HEK293 (cell line): Measurements from ENCODE around the gene GRN.

ENCODE experiments used
- CTCF ChIA-PET: fragments of 350-600 bp; formaldehyde crosslinking; extraction: SDS; loops from one replicate; lab custom pipeline; 2021; ENCODE audit warnings: antibody characterized with exemption; lab: Yijun Ruan, JAX
- POLR2A ChIA-PET: fragments of 300-600 bp; formaldehyde crosslinking; extraction: SDS; loops from one replicate; lab custom pipeline; 2020; ENCODE audit warnings: antibody characterized with exemption, inconsistent platforms; lab: Yijun Ruan, JAX
- H3K27ac ChIP-seq: fragments of 200-500 bp; sonication (Bioruptor generic); 2 replicates; pipeline ENCODE4 v1.5.1; 2014; ENCODE audit warnings: low read depth, low read length, control low read depth, inconsistent platforms; ENCODE audit errors: extremely low read depth
- H3K36me3 ChIP-seq, 2 experiments: fragments of 200-500 bp in 1 of 2; sonication (Bioruptor generic) in 1 of 2; 1 replicate in 1 of 2; 2 replicates in 1 of 2; pipeline ENCODE4 v1.5.1; 2014 to 2017; ENCODE audit warnings: inconsistent platforms in 2 of 2, low read length in 2 of 2; ENCODE audit not compliant: control insufficient read depth in 2 of 2, insufficient read depth in 1 of 2
- H3K4me1 ChIP-seq: fragments of 200-500 bp; sonication (Bioruptor generic); 2 replicates; pipeline ENCODE4 v1.5.1; 2014; ENCODE audit warnings: mild to moderate bottlenecking, low read length, inconsistent platforms; ENCODE audit not compliant: control insufficient read depth, insufficient read depth
- H3K4me3 ChIP-seq: 2 replicates; pipeline ENCODE4 v1.5.1; 2011; ENCODE audit warnings: low read depth, mild to moderate bottlenecking, control low read depth, low read length, moderate library complexity
- H3K9me3 ChIP-seq: fragments of 200-500 bp; sonication (Bioruptor generic); 2 replicates; pipeline ENCODE4 v1.5.1; 2014; ENCODE audit warnings: low read depth, low read length, inconsistent platforms; ENCODE audit not compliant: control insufficient read depth, insufficient read depth
- KLF16 ChIP-seq: fragments of 450-650 bp; formaldehyde crosslinking; IDR thresholded peaks from 2 replicates; pipeline ENCODE4 v1.5.1; 2017; ENCODE audit warnings: missing biosample characterization, missing genetic modification characterization
- KLF7 ChIP-seq: fragments of 450-650 bp; formaldehyde crosslinking; IDR thresholded peaks from 2 replicates; pipeline ENCODE4 v1.5.1; 2016; ENCODE audit warnings: missing biosample characterization, missing genetic modification characterization, borderline replicate concordance
- KLF9 ChIP-seq: fragments of 450-650 bp; formaldehyde crosslinking; IDR thresholded peaks from 2 replicates; pipeline ENCODE4 v1.5.1; 2016; ENCODE audit warnings: missing biosample characterization, missing genetic modification characterization, low read depth
- REST ChIP-seq: fragments of 450-650 bp; formaldehyde crosslinking; IDR thresholded peaks from 2 replicates; pipeline ENCODE4 v1.5.1; 2016; ENCODE audit warnings: missing biosample characterization, missing genetic modification characterization
- WT1 ChIP-seq: fragments of 450-650 bp; formaldehyde crosslinking; IDR thresholded peaks from 2 replicates; pipeline ENCODE4 v1.5.1; 2016; ENCODE audit warnings: missing biosample characterization, missing genetic modification characterization
- ZBTB48 ChIP-seq: fragments of 450-650 bp; formaldehyde crosslinking; IDR thresholded peaks from 2 replicates; pipeline ENCODE4 v1.5.1; 2016; ENCODE audit warnings: missing biosample characterization, missing genetic modification characterization
- ZEB2 ChIP-seq: fragments of 450-650 bp; formaldehyde crosslinking; IDR thresholded peaks from 2 replicates; pipeline ENCODE4 v1.5.1; 2016; ENCODE audit warnings: missing biosample characterization, missing genetic modification characterization
- ZFP69B ChIP-seq: fragments of 450-650 bp; formaldehyde crosslinking; IDR thresholded peaks from 2 replicates; pipeline ENCODE4 v1.5.1; 2016; ENCODE audit warnings: missing biosample characterization, missing genetic modification characterization
- ZIC2 ChIP-seq: fragments of 450-650 bp; formaldehyde crosslinking; IDR thresholded peaks from 2 replicates; pipeline ENCODE4 v1.5.1; 2016; ENCODE audit warnings: missing biosample characterization, missing genetic modification characterization
- ZNF146 ChIP-seq: fragments of 450-650 bp; formaldehyde crosslinking; IDR thresholded peaks from 2 replicates; pipeline ENCODE4 v1.5.1; 2016; ENCODE audit warnings: missing biosample characterization, missing genetic modification characterization
- ZNF214 ChIP-seq: fragments of 450-650 bp; formaldehyde crosslinking; IDR thresholded peaks from 2 replicates; pipeline ENCODE4 v1.5.1; 2017; ENCODE audit warnings: missing biosample characterization, mild to moderate bottlenecking, missing genetic modification characterization, borderline replicate concordance
- ZNF23 ChIP-seq: fragments of 450-650 bp; formaldehyde crosslinking; IDR thresholded peaks from 2 replicates; pipeline ENCODE4 v1.5.1; 2016; ENCODE audit warnings: missing biosample characterization, missing genetic modification characterization, borderline replicate concordance
- ZNF24 ChIP-seq: fragments of 450-650 bp; formaldehyde crosslinking; IDR thresholded peaks from 2 replicates; pipeline ENCODE4 v1.5.1; 2016; ENCODE audit warnings: missing biosample characterization, missing genetic modification characterization
- ZNF324 ChIP-seq: fragments of 450-650 bp; formaldehyde crosslinking; IDR thresholded peaks from 2 replicates; pipeline ENCODE4 v1.5.1; 2016; ENCODE audit warnings: missing biosample characterization, missing genetic modification characterization
- ZNF335 ChIP-seq: fragments of 450-650 bp; formaldehyde crosslinking; conservative IDR thresholded peaks from 2 replicates; pipeline ENCODE4 v1.5.1; 2016; ENCODE audit warnings: missing biosample characterization, missing genetic modification characterization
- ZNF341 ChIP-seq: fragments of 450-650 bp; formaldehyde crosslinking; IDR thresholded peaks from 2 replicates; pipeline ENCODE4; 2016; ENCODE audit warnings: low read depth, missing biosample characterization, missing genetic modification characterization
- ZNF366 ChIP-seq: fragments of 450-650 bp; formaldehyde crosslinking; conservative IDR thresholded peaks from 2 replicates; pipeline ENCODE4 v1.5.1; 2016; ENCODE audit warnings: missing biosample characterization, missing genetic modification characterization
- ZNF501 ChIP-seq: fragments of 450-650 bp; formaldehyde crosslinking; IDR thresholded peaks from 2 replicates; pipeline ENCODE4 v1.5.1; 2016; ENCODE audit warnings: missing biosample characterization, missing genetic modification characterization
- ZNF544 ChIP-seq: fragments of 450-650 bp; formaldehyde crosslinking; IDR thresholded peaks from 2 replicates; pipeline ENCODE4 v1.5.0; 2017; ENCODE audit warnings: missing biosample characterization, missing genetic modification characterization
- ZNF558 ChIP-seq: fragments of 450-650 bp; formaldehyde crosslinking; IDR thresholded peaks from 2 replicates; pipeline ENCODE4 v1.5.1; 2016; ENCODE audit warnings: missing biosample characterization, missing genetic modification characterization
- ZNF561 ChIP-seq: fragments of 450-650 bp; IDR thresholded peaks from 2 replicates; pipeline ENCODE4 v1.5.1; 2018; ENCODE audit warnings: missing biosample characterization, missing genetic modification characterization, borderline replicate concordance
- ZNF610 ChIP-seq: fragments of 450-650 bp; formaldehyde crosslinking; IDR thresholded peaks from 2 replicates; pipeline ENCODE4 v1.5.1; 2016; ENCODE audit warnings: missing biosample characterization, missing genetic modification characterization, borderline replicate concordance
- ZNF623 ChIP-seq: fragments of 450-650 bp; formaldehyde crosslinking; IDR thresholded peaks from 2 replicates; pipeline ENCODE4 v1.5.1; 2016; ENCODE audit warnings: missing biosample characterization, missing genetic modification characterization
- ZNF664 ChIP-seq: fragments of 450-650 bp; formaldehyde crosslinking; IDR thresholded peaks from 2 replicates; pipeline ENCODE4 v1.5.1; 2016; ENCODE audit warnings: missing biosample characterization, missing genetic modification characterization
- ZNF692 ChIP-seq: fragments of 450-650 bp; formaldehyde crosslinking; IDR thresholded peaks from 2 replicates; pipeline ENCODE4 v1.5.1; 2016; ENCODE audit warnings: missing biosample characterization, missing genetic modification characterization
- ZNF707 ChIP-seq: fragments of 450-650 bp; formaldehyde crosslinking; IDR thresholded peaks from 2 replicates; pipeline ENCODE4 v1.5.1; 2016; ENCODE audit warnings: missing biosample characterization, missing genetic modification characterization
- TF ChIP-seq, protein P1 (sequence below): fragments of 450-650 bp; formaldehyde crosslinking; IDR thresholded peaks from 2 replicates; pipeline ENCODE4 v1.5.1; 2016; ENCODE audit warnings: missing biosample characterization, missing genetic modification characterization
- TF ChIP-seq, protein P2 (sequence below): fragments of 450-650 bp; formaldehyde crosslinking; IDR thresholded peaks from 2 replicates; pipeline ENCODE4 v1.5.1; 2016; ENCODE audit warnings: missing biosample characterization, missing genetic modification characterization

GRN gene

GRCh38 chr17:44344939-44345453, at the start of gene GRN:
TSS of gene GRN (plus strand) at chr17:44345302. CDS start at chr17:44349165, 3,863 bp downstream.
- peak within 1 kb of the TSS; percentile 82 for H3K4me3 ChIP-seq
- H3K27ac ChIP-seq, result peak within 1 kb of the TSS; percentile 40; the same call in 1 of the 2 replicates
- ChIA-PET POLR2A (interaction anchor here (0.5 to 2.5 kb wide), 20 partner anchors 10 to 221 kb away, joined by 3 to 23 read pairs (median 4); partner anchors contain the start of genes FAM171A2, FZD2, GPATCH8 and HDAC5), CTCF (interaction anchor here (0.6 to 3.3 kb wide), 24 partner anchors 9 to 714 kb away, joined by 3 to 27 read pairs (median 4); partner anchors contain the start of genes FAM171A2, G6PC3 and SLC25A39)
- peaks cover 0 to 15% of the 10 kb centered on the region in 2 experiments; a peak in 1 of 3 replicates for H3K36me3 ChIP-seq
- H3K4me1 ChIP-seq, result no peaks in the 10 kb centered on the region
- no peaks in the 10 kb centered on the region for H3K9me3 ChIP-seq
- TF ChIP-seq ZNF366 (tag by site-specific recombination) (peak; percentile 95), ZNF707 (tag by site-specific recombination) (no peak), KLF7 (peak; percentile 66; the same call in 1 of the 2 replicates), ZNF664 (tag by site-specific recombination) (no peak), ZNF558 (tag by site-specific recombination) (no peak), ZIC2 (peak; percentile 48), ZNF341 (tag by site-specific recombination) (peak; percentile 97), ZNF610 (tag by site-specific recombination) (no peak), ZFP69B (no peak; the same call in 1 of the 2 replicates), ZNF501 (0 out of 2 replicates have a peak, but pooled peaks have one; percentile 66), ZNF692 (peak; percentile 56; the same call in 1 of the 2 replicates), ZNF23 (tag by site-specific recombination) (no peak), REST (tag by site-specific recombination) (no peak; the same call in 1 of the 2 replicates), ZNF623 (no peak), ZNF214 (tag by site-specific recombination) (no peak), KLF9 (tag by site-specific recombination) (peak; percentile 81), KLF16 (tag by site-specific recombination) (peak; percentile 74; the same call in 1 of the 2 replicates), ZNF24 (tag by site-specific recombination) (peak; percentile 88), ZNF146 (tag by site-specific recombination) (peak; percentile 55; the same call in 1 of the 2 replicates), ZNF324 (tag by site-specific recombination) (peak; percentile 43; the same call in 1 of the 2 replicates), WT1 (tag by site-specific recombination) (0 out of 2 replicates have a peak, but pooled peaks have one; percentile 10), ZNF335 (tag by site-specific recombination) (peak; percentile 62), ZNF544 (tag by site-specific recombination) (no peak), ZBTB48 (0 out of 2 replicates have a peak, but pooled peaks have one; percentile 35), ZNF561 (tag by site-specific recombination) (peak; percentile 81; the same call in 1 of the 2 replicates), ZEB2 (tag by site-specific recombination) (peak; percentile 36; the same call in 1 of the 2 replicates)
- TF ChIP-seq, protein P1, sequence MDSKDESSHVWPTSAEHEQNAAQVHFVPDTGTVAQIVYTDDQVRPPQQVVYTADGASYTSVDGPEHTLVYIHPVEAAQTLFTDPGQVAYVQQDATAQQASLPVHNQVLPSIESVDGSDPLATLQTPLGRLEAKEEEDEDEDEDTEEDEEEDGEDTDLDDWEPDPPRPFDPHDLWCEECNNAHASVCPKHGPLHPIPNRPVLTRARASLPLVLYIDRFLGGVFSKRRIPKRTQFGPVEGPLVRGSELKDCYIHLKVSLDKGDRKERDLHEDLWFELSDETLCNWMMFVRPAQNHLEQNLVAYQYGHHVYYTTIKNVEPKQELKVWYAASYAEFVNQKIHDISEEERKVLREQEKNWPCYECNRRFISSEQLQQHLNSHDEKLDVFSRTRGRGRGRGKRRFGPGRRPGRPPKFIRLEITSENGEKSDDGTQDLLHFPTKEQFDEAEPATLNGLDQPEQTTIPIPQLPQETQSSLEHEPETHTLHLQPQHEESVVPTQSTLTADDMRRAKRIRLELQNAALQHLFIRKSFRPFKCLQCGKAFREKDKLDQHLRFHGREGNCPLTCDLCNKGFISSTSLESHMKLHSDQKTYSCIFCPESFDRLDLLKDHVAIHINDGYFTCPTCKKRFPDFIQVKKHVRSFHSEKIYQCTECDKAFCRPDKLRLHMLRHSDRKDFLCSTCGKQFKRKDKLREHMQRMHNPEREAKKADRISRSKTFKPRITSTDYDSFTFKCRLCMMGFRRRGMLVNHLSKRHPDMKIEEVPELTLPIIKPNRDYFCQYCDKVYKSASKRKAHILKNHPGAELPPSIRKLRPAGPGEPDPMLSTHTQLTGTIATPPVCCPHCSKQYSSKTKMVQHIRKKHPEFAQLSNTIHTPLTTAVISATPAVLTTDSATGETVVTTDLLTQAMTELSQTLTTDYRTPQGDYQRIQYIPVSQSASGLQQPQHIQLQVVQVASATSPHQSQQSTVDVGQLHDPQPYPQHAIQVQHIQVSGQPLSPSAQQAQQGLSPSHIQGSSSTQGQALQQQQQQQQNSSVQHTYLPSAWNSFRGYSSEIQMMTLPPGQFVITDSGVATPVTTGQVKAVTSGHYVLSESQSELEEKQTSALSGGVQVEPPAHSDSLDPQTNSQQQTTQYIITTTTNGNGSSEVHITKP, result peak; percentile 24; the same call in 1 of the 2 replicates
- TF ChIP-seq, protein P2, sequence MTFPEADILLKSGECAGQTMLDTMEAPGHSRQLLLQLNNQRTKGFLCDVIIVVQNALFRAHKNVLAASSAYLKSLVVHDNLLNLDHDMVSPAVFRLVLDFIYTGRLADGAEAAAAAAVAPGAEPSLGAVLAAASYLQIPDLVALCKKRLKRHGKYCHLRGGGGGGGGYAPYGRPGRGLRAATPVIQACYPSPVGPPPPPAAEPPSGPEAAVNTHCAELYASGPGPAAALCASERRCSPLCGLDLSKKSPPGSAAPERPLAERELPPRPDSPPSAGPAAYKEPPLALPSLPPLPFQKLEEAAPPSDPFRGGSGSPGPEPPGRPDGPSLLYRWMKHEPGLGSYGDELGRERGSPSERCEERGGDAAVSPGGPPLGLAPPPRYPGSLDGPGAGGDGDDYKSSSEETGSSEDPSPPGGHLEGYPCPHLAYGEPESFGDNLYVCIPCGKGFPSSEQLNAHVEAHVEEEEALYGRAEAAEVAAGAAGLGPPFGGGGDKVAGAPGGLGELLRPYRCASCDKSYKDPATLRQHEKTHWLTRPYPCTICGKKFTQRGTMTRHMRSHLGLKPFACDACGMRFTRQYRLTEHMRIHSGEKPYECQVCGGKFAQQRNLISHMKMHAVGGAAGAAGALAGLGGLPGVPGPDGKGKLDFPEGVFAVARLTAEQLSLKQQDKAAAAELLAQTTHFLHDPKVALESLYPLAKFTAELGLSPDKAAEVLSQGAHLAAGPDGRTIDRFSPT (tag by site-specific recombination), result no peak
